ENCODE measurements around the gene COL23A1. TPM values are rescaled to one million over a fixed set of nuclear protein-coding genes. Genes with fewer than 3 reads are reported as not detected.
"Not testable (repeated sequence)": the region's sequence is repeated elsewhere in the genome, so short reads cannot be mapped to it uniquely, and the experiment has no call there.

COL23A1 gene
- total RNA-seq, 2 donors from 2014 or later, result 1.5 to 2.5 TPM

GRCh38 chr5:178198706-178199105 lies 391.5 kb downstream of the COL23A1 start:
- H3K9me3 ChIP-seq, result no peaks in the 10 kb centered on the region
- H3K36me3 ChIP-seq, result no peaks in the 10 kb centered on the region
- H3K4me1 ChIP-seq (ENCODE audit: control insufficient read depth in 1 of 2, low read depth in 2 of 2), result peaks cover 0 to 2% of the 10 kb centered on the region in 2 donors
- H3K4me3 ChIP-seq, result no peak overlapping the region
- DNase-seq (ENCODE audit: low spot score) (no peak), ATAC-seq (ENCODE audit: insufficient number of reproducible peaks, low FRiP score, low read depth) (no peak)
- H3K27me3 ChIP-seq (replicated peaks; ENCODE audit: insufficient read depth), result no peaks in the 10 kb centered on the region
- TF ChIP-seq CTCF (IDR thresholded peaks at IDR 0.05), result no peak
- H3K27ac ChIP-seq, result no peak overlapping the region

GRCh38 chr5:178198151-178198550 lies 392.0 kb downstream of the COL23A1 start:
- not testable (repeated sequence) for H3K27ac ChIP-seq; H3K4me1 ChIP-seq (ENCODE audit: control insufficient read depth in 1 of 2, low read depth in 2 of 2); H3K4me3 ChIP-seq; ATAC-seq (ENCODE audit: insufficient number of reproducible peaks, low FRiP score, low read depth); H3K9me3 ChIP-seq; DNase-seq (ENCODE audit: low spot score); H3K36me3 ChIP-seq; H3K27me3 ChIP-seq (replicated peaks; ENCODE audit: insufficient read depth)

- Histone ChIP-seq H3K9me3 (no peaks in the 10 kb centered on the region), H3K27ac (no peak overlapping the region), H3K27me3 (replicated peaks; ENCODE audit: insufficient read depth) (no peaks in the 10 kb centered on the region), H3K4me1 (ENCODE audit: control insufficient read depth in 1 of 2, low read depth in 2 of 2) (no peaks in the 10 kb centered on the region), H3K4me3 (no peak overlapping the region), H3K36me3 (no peaks in the 10 kb centered on the region)
- no peak for TF ChIP-seq CTCF (IDR thresholded peaks at IDR 0.05)
- DNase-seq (ENCODE audit: low spot score) (no peak), ATAC-seq (ENCODE audit: insufficient number of reproducible peaks, low FRiP score, low read depth) (no peak)
Measured at GRCh38 chr5:178196986-178197385, 393.2 kb downstream of the COL23A1 start.

GRCh38 chr5:178196281-178196812 lies 393.8 kb downstream of the COL23A1 start:
- no peaks in the 10 kb centered on the region for H3K4me1 ChIP-seq (ENCODE audit: control insufficient read depth in 1 of 2, low read depth in 2 of 2)
- no peaks in the 10 kb centered on the region for H3K36me3 ChIP-seq
- TF ChIP-seq CTCF (IDR thresholded peaks at IDR 0.05), result no peak
- H3K27ac ChIP-seq, result no peak overlapping the region
- ATAC-seq (ENCODE audit: insufficient number of reproducible peaks, low FRiP score, low read depth), result no peak
- H3K4me3 ChIP-seq, result no peak overlapping the region
- no peaks in the 10 kb centered on the region for H3K27me3 ChIP-seq (replicated peaks; ENCODE audit: insufficient read depth)
- no peaks in the 10 kb centered on the region for H3K9me3 ChIP-seq
- DNase-seq (ENCODE audit: low spot score), result no peak

- no peak for TF ChIP-seq CTCF (IDR thresholded peaks at IDR 0.05)
- H3K27ac ChIP-seq, result no peak overlapping the region
- H3K4me1 ChIP-seq (ENCODE audit: control insufficient read depth in 1 of 2, low read depth in 2 of 2), result no peaks in the 10 kb centered on the region
- no peaks in the 10 kb centered on the region for H3K27me3 ChIP-seq (replicated peaks; ENCODE audit: insufficient read depth)
- H3K4me3 ChIP-seq, result no peak overlapping the region
- DNase-seq (ENCODE audit: low spot score) (no peak), ATAC-seq (ENCODE audit: insufficient number of reproducible peaks, low FRiP score, low read depth) (no peak)
- no peaks in the 10 kb centered on the region for H3K36me3 ChIP-seq
- H3K9me3 ChIP-seq, result no peaks in the 10 kb centered on the region
Measured at GRCh38 chr5:178194026-178194425, 396.2 kb downstream of the COL23A1 start.

GRCh38 chr5:178193251-178193809 lies 396.9 kb downstream of the COL23A1 start:
- no peaks in the 10 kb centered on the region for H3K4me1 ChIP-seq (ENCODE audit: control insufficient read depth in 1 of 2, low read depth in 2 of 2)
- TF ChIP-seq CTCF (IDR thresholded peaks at IDR 0.05), result no peak
- no peaks in the 10 kb centered on the region for H3K27me3 ChIP-seq (replicated peaks; ENCODE audit: insufficient read depth)
- H3K4me3 ChIP-seq, result no peak overlapping the region
- no peak overlapping the region for H3K27ac ChIP-seq
- H3K9me3 ChIP-seq, result no peaks in the 10 kb centered on the region
- ATAC-seq (ENCODE audit: insufficient number of reproducible peaks, low FRiP score, low read depth) (no peak), DNase-seq (ENCODE audit: low spot score) (no peak)
- H3K36me3 ChIP-seq, result no peaks in the 10 kb centered on the region

Measured in thoracic aorta (tissue), 2 donors.